HEK293 (cell line): Measurements from ENCODE around the gene LY6G6F.

ENCODE experiments used
- BCL11A ChIP-seq: fragments of 450-650 bp; formaldehyde crosslinking; IDR thresholded peaks from 2 replicates; pipeline ENCODE4 v1.5.1; 2016; ENCODE audit warnings: low read depth, missing biosample characterization, missing genetic modification characterization
- GLI2 ChIP-seq: fragments of 450-650 bp; formaldehyde crosslinking; IDR thresholded peaks from 2 replicates; pipeline ENCODE4; 2017; ENCODE audit warnings: missing biosample characterization, missing genetic modification characterization, low read depth, borderline replicate concordance
- HIC1 ChIP-seq: fragments of 450-650 bp; formaldehyde crosslinking; IDR thresholded peaks from 2 replicates; pipeline ENCODE4 v1.5.1; 2016; ENCODE audit warnings: missing biosample characterization, missing genetic modification characterization
- HOXA7 ChIP-seq: sonication (generic); formaldehyde crosslinking; IDR thresholded peaks from 2 replicates; pipeline ENCODE4 v1.8.1; 2022; ENCODE audit warnings: missing genetic modification reagents, borderline replicate concordance
- HOXC10 ChIP-seq: sonication (generic); formaldehyde crosslinking; IDR thresholded peaks from 2 replicates; pipeline ENCODE4 v1.8.1; 2023; ENCODE audit warnings: mild to moderate bottlenecking, missing genetic modification reagents
- MEIS1 ChIP-seq: sonication (generic); formaldehyde crosslinking; IDR thresholded peaks from 2 replicates; pipeline ENCODE4 v1.8.1; 2022; ENCODE audit warnings: missing genetic modification reagents, mild to moderate bottlenecking, borderline replicate concordance
- TRIM28 ChIP-seq: IDR thresholded peaks from 2 replicates; pipeline ENCODE4 v1.6.1; 2011; ENCODE audit warnings: low read length, control low read depth, borderline replicate concordance
- ZBTB20 ChIP-seq: fragments of 450-650 bp; formaldehyde crosslinking; IDR thresholded peaks from 2 replicates; pipeline ENCODE4 v1.5.1; 2016; ENCODE audit warnings: missing biosample characterization, missing genetic modification characterization
- ZBTB21 ChIP-seq: fragments of 450-650 bp; formaldehyde crosslinking; IDR thresholded peaks from 2 replicates; pipeline ENCODE4 v1.5.1; 2017; ENCODE audit warnings: missing biosample characterization, missing genetic modification characterization
- ZBTB49 ChIP-seq: fragments of 450-650 bp; formaldehyde crosslinking; IDR thresholded peaks from 2 replicates; pipeline ENCODE4 v1.5.1; 2016; ENCODE audit warnings: missing biosample characterization, missing genetic modification characterization, low read depth
- ZBTB7A ChIP-seq: fragments of 450-650 bp; formaldehyde crosslinking; IDR thresholded peaks from 2 replicates; pipeline ENCODE4 v1.5.1; 2016; ENCODE audit warnings: low read depth, missing biosample characterization, missing genetic modification characterization
- ZEB2 ChIP-seq: fragments of 450-650 bp; formaldehyde crosslinking; IDR thresholded peaks from 2 replicates; pipeline ENCODE4 v1.5.1; 2016; ENCODE audit warnings: missing biosample characterization, missing genetic modification characterization
- ZNF10 ChIP-seq: fragments of 450-650 bp; formaldehyde crosslinking; IDR thresholded peaks from 2 replicates; pipeline ENCODE4 v1.5.1; 2017; ENCODE audit warnings: missing biosample characterization, missing genetic modification characterization
- ZNF157 ChIP-seq: fragments of 450-650 bp; formaldehyde crosslinking; IDR thresholded peaks from 2 replicates; pipeline ENCODE4 v1.5.1; 2016; ENCODE audit warnings: missing biosample characterization, missing genetic modification characterization
- ZNF16 ChIP-seq: fragments of 450-650 bp; formaldehyde crosslinking; IDR thresholded peaks from 2 replicates; pipeline ENCODE4 v1.5.1; 2016; ENCODE audit warnings: low read depth, missing biosample characterization, missing genetic modification characterization
- ZNF202 ChIP-seq: fragments of 450-650 bp; formaldehyde crosslinking; IDR thresholded peaks from 2 replicates; pipeline ENCODE4 v1.5.1; 2016; ENCODE audit warnings: missing biosample characterization, missing genetic modification characterization, borderline replicate concordance
- ZNF223 ChIP-seq: fragments of 450-650 bp; formaldehyde crosslinking; IDR thresholded peaks from 2 replicates; pipeline ENCODE4 v1.5.1; 2016; ENCODE audit warnings: missing biosample characterization, missing genetic modification characterization
- ZNF239 ChIP-seq: fragments of 450-650 bp; formaldehyde crosslinking; IDR thresholded peaks from 2 replicates; pipeline ENCODE4 v1.5.1; 2016; ENCODE audit warnings: missing biosample characterization, missing genetic modification characterization
- ZNF26 ChIP-seq: fragments of 450-650 bp; formaldehyde crosslinking; IDR thresholded peaks from 2 replicates; pipeline ENCODE4 v1.5.1; 2016; ENCODE audit warnings: missing biosample characterization, missing genetic modification characterization
- ZNF391 ChIP-seq: fragments of 450-650 bp; formaldehyde crosslinking; IDR thresholded peaks from 2 replicates; pipeline ENCODE4 v1.5.1; 2016; ENCODE audit warnings: low read depth, missing biosample characterization, missing genetic modification characterization, borderline replicate concordance
- ZNF449 ChIP-seq: fragments of 450-650 bp; formaldehyde crosslinking; IDR thresholded peaks from 2 replicates; pipeline ENCODE4 v1.5.1; 2017; ENCODE audit warnings: missing biosample characterization, mild to moderate bottlenecking, missing genetic modification characterization, moderate library complexity
- ZNF544 ChIP-seq: fragments of 450-650 bp; formaldehyde crosslinking; IDR thresholded peaks from 2 replicates; pipeline ENCODE4 v1.5.0; 2017; ENCODE audit warnings: missing biosample characterization, missing genetic modification characterization
- ZNF561 ChIP-seq: fragments of 450-650 bp; IDR thresholded peaks from 2 replicates; pipeline ENCODE4 v1.5.1; 2018; ENCODE audit warnings: missing biosample characterization, missing genetic modification characterization, borderline replicate concordance
- ZNF639 ChIP-seq: fragments of 450-650 bp; formaldehyde crosslinking; IDR thresholded peaks from 2 replicates; pipeline ENCODE4 v1.5.1; 2016; ENCODE audit warnings: missing biosample characterization, missing genetic modification characterization
- ZNF660 ChIP-seq: fragments of 450-650 bp; IDR thresholded peaks from 2 replicates; pipeline ENCODE4 v1.5.1; 2018; ENCODE audit warnings: missing biosample characterization, mild to moderate bottlenecking, missing genetic modification characterization
- ZNF664 ChIP-seq: fragments of 450-650 bp; formaldehyde crosslinking; IDR thresholded peaks from 2 replicates; pipeline ENCODE4 v1.5.1; 2016; ENCODE audit warnings: missing biosample characterization, missing genetic modification characterization
- ZNF692 ChIP-seq: fragments of 450-650 bp; formaldehyde crosslinking; IDR thresholded peaks from 2 replicates; pipeline ENCODE4 v1.5.1; 2016; ENCODE audit warnings: missing biosample characterization, missing genetic modification characterization
- ZNF76 ChIP-seq: fragments of 450-650 bp; formaldehyde crosslinking; IDR thresholded peaks from 2 replicates; pipeline ENCODE4; 2016; ENCODE audit warnings: low read depth, missing biosample characterization, missing genetic modification characterization, borderline replicate concordance
- ZNF776 ChIP-seq: fragments of 450-650 bp; formaldehyde crosslinking; IDR thresholded peaks from 2 replicates; pipeline ENCODE4 v1.5.0; 2017; ENCODE audit warnings: missing biosample characterization, missing genetic modification characterization, borderline replicate concordance

LY6G6F gene

GRCh38 chr6:31702819-31703716 is 3.6 kb upstream of the LY6G6F start, which contains the start of gene ABHD16A (continued):
- no peak for TF ChIP-seq ZBTB49
- TF ChIP-seq ZNF157 (tag by site-specific recombination) = no peak
- 0 out of 2 replicates have a peak, but pooled peaks have one; percentile 9 for TF ChIP-seq ZNF10 (tag by site-specific recombination)
- TF ChIP-seq ZNF26 (tag by site-specific recombination) = no peak
- TF ChIP-seq ZNF692 (tag by site-specific recombination) = no peak
- peak; percentile 83 for TF ChIP-seq ZEB2 (tag by site-specific recombination)
- no peak for TF ChIP-seq ZNF639 (tag by site-specific recombination)
- TF ChIP-seq ZNF223 = no peak
- TF ChIP-seq MEIS1 (CRISPR knock-in tag) = no peak
- TF ChIP-seq ZNF544 (tag by site-specific recombination) = no peak
- no peak for TF ChIP-seq ZBTB7A (tag by site-specific recombination)
- TF ChIP-seq ZNF16 (tag by site-specific recombination) = no peak
- TF ChIP-seq ZNF239 (tag by site-specific recombination) = no peak
- no peak for TF ChIP-seq ZNF202 (tag by site-specific recombination)
- no peak for TF ChIP-seq HOXA7 (CRISPR knock-in tag)
- no peak for TF ChIP-seq ZNF391 (tag by site-specific recombination)
- TF ChIP-seq ZNF660 (tag by site-specific recombination) = peak; percentile 81
- no peak for TF ChIP-seq HIC1 (tag by site-specific recombination)
- no peak for TF ChIP-seq GLI2 (tag by site-specific recombination)
- peak; percentile 92 for TF ChIP-seq ZBTB20 (tag by site-specific recombination)
- TF ChIP-seq HOXC10 (CRISPR knock-in tag) = no peak
- peak; percentile 95 for TF ChIP-seq ZBTB21 (tag by site-specific recombination)
- TF ChIP-seq ZNF664 (tag by site-specific recombination) = no peak
- TF ChIP-seq ZNF449 (tag by site-specific recombination) = no peak
- TF ChIP-seq BCL11A (tag by site-specific recombination) = no peak
- TF ChIP-seq ZNF776 (tag by site-specific recombination) = no peak
- TF ChIP-seq TRIM28 = no peak
- no peak for TF ChIP-seq ZNF76
- TF ChIP-seq ZNF561 = peak; percentile 70; the same call in 1 of the 2 replicates
